ENCODE data around the gene ARL6IP4. TPM values are rescaled to one million over a fixed set of nuclear protein-coding genes. Genes with fewer than 3 reads are reported as not detected.
A peak's percentile ranks its signal among the peaks of the same experiment; 100 is the strongest.

Gene ARL6IP4
- total RNA-seq, 1 donor from 2014 or later, result 146 TPM

- peak; percentile 89 for DNase-seq (ENCODE audit: extremely low spot score, unreplicated experiment)
- TF ChIP-seq, protein P1, sequence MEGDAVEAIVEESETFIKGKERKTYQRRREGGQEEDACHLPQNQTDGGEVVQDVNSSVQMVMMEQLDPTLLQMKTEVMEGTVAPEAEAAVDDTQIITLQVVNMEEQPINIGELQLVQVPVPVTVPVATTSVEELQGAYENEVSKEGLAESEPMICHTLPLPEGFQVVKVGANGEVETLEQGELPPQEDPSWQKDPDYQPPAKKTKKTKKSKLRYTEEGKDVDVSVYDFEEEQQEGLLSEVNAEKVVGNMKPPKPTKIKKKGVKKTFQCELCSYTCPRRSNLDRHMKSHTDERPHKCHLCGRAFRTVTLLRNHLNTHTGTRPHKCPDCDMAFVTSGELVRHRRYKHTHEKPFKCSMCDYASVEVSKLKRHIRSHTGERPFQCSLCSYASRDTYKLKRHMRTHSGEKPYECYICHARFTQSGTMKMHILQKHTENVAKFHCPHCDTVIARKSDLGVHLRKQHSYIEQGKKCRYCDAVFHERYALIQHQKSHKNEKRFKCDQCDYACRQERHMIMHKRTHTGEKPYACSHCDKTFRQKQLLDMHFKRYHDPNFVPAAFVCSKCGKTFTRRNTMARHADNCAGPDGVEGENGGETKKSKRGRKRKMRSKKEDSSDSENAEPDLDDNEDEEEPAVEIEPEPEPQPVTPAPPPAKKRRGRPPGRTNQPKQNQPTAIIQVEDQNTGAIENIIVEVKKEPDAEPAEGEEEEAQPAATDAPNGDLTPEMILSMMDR (conservative IDR thresholded peaks at IDR 0.05), result no peak
- Mint-ChIP-seq H3K9me3 (no peaks in the 10 kb centered on the region), H3K4me3 (peak within 1 kb of the TSS; percentile 98), H3K27me3 (no peaks in the 10 kb centered on the region), H3K36me3 (no peaks in the 10 kb centered on the region), H3K4me1 (ENCODE audit: unreplicated experiment) (peaks cover 16% of the 10 kb centered on the region), H3K27ac (peak within 1 kb of the TSS; percentile 98)
These were observed 5.3 kb upstream of the ARL6IP4 start, which contains the start of gene OGFOD2 for GRCh38 chr12:122974892-122975789. TSS of gene OGFOD2 (plus strand) at chr12:122975244. CDS start at chr12:122975252, 8 bp downstream.

DNA sequence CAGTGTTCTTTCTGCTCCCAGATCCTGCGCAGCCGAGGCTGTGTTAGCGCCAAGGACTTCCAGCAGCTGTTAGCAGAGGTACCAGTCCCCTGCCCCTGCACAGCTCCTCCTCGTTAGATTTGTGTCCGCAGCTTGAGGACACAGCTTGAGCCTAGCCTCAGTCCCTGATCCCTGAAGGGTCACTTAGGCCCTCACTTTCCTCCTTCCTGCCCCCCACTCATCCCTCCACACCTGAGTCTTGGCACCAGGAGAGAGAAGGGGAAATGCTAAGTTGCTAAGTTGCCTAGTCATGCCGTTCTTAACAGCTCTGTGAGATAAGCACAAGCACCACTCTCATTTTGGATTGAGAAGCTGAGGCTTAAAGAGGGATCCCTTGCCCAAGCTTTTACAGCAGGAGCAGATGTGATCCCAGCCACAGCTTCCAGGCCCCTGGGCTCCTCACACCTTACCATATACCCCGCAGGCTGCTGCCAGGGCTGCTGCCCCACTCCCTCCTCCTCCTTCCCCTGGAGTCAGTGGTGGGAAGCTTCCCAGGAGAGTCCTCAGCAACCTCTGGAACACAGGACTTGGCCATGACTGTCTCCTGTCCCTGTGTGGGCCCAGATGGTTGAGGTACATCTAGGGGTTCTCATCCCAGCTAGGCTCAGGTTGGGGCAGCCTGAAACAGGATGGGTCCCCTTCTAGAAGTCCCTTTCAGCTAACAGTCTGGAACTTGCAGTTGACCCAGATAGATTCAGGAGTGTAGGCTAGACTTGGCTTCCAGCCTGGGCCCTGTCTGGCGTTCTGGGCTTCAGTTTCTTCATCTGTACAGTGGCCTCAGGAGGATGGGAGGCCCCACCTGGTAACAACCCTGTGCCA is 4.5 kb upstream of the ARL6IP4 start:
- Mint-ChIP-seq H3K4me3 (peak overlapping the region; percentile 98), H3K27ac (peak overlapping the region; percentile 98), H3K4me1 (ENCODE audit: unreplicated experiment) (peaks cover 16% of the 10 kb centered on the region), H3K9me3 (no peaks in the 10 kb centered on the region), H3K36me3 (no peaks in the 10 kb centered on the region), H3K27me3 (no peaks in the 10 kb centered on the region)
- TF ChIP-seq, protein P1 (conservative IDR thresholded peaks at IDR 0.05), result no peak
- DNase-seq (ENCODE audit: extremely low spot score, unreplicated experiment), result no peak

DNA sequence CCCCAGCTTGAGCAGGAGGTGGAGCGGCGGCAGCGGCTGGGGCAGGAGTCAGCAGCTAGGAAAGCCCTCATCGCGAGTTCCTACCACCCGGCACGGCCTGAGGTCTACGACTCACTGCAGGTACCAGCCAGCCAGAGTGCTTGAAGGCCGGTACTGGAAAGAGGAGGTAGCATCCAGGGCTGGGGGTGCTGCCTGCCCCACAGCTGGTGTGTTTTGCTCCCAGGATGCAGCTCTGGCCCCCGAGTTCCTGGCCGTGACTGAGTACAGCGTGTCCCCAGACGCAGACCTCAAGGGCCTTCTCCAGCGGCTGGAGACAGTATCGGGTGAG is 3.9 kb upstream of the ARL6IP4 start:
- Mint-ChIP-seq H3K36me3 (no peaks in the 10 kb centered on the region), H3K27ac (no peak overlapping the region), H3K4me3 (peak overlapping the region; percentile 98), H3K4me1 (ENCODE audit: unreplicated experiment) (peaks cover 16% of the 10 kb centered on the region), H3K27me3 (no peaks in the 10 kb centered on the region), H3K9me3 (no peaks in the 10 kb centered on the region)
- TF ChIP-seq, protein P1 (conservative IDR thresholded peaks at IDR 0.05), result no peak
- no peak for DNase-seq (ENCODE audit: extremely low spot score, unreplicated experiment)

- Mint-ChIP-seq H3K9me3 (no peaks in the 10 kb centered on the region), H3K4me1 (ENCODE audit: unreplicated experiment) (peaks cover 16% of the 10 kb centered on the region), H3K27ac (no peak overlapping the region), H3K4me3 (peak overlapping the region; percentile 61), H3K27me3 (no peaks in the 10 kb centered on the region), H3K36me3 (no peaks in the 10 kb centered on the region)
- DNase-seq (ENCODE audit: extremely low spot score, unreplicated experiment), result no peak
- TF ChIP-seq, protein P1 (conservative IDR thresholded peaks at IDR 0.05), result no peak
These were observed 3.3 kb upstream of the ARL6IP4 start for GRCh38 chr12:122977153-122977552.

DNA sequence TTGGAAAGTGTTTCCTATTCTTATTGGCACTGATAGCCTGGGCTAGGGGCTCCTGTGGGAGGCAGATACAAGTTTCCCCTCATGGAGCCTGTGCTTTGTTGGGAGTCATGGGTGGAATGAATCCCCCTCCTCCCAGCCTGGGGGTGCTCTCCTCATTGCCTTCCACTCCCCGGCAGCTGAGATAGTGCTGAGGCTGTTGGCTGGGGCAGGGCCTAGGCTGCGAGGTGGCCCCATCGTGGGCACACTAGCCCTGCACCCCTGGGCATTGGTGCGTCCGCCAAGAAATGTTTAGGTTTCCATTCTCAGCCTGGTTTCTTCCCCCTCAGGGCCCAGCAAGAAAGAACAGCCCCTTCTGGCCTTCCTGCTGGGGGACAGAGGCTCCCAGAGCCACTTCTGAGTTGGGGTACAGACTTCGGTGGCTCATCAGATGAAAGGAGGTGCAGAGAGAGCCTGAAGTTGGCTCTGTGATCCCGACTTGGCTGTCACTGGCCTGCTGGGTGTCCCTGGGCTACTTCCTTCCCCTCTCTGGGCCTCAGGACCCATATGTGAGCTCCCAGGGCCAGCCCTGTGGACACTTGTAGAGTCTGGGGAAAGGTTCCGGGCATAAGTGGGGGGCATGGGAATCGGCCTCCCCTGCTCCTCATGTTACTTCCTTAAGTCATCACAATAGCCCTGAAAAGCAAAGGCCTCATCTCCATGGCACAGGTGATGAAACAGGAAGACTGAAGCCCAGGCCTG is 2.7 kb upstream of the ARL6IP4 start:
- H3K9me3 Mint-ChIP-seq, result no peaks in the 10 kb centered on the region
- no peak overlapping the region for H3K27ac Mint-ChIP-seq
- no peaks in the 10 kb centered on the region for H3K27me3 Mint-ChIP-seq
- H3K4me1 Mint-ChIP-seq (ENCODE audit: unreplicated experiment), result peaks cover 17% of the 10 kb centered on the region
- H3K36me3 Mint-ChIP-seq, result no peaks in the 10 kb centered on the region
- TF ChIP-seq, protein P1 (conservative IDR thresholded peaks at IDR 0.05), result no peak
- H3K4me3 Mint-ChIP-seq, result peak overlapping the region; percentile 61
- DNase-seq (ENCODE audit: extremely low spot score, unreplicated experiment), result no peak

All from type B pancreatic cell (in vitro differentiated cells).